ENCODE results near the gene TMCO2. TPM values are rescaled to one million over a fixed set of nuclear protein-coding genes. Genes with fewer than 3 reads are reported as not detected.

TMCO2 gene
- polyA plus RNA-seq, 1 donor (not counting 4 experiments of a cell fraction or from before 2014, with no cell fraction given) = not detected

- Histone ChIP-seq H3K9ac (ENCODE audit: control insufficient read depth, extremely low read depth, insufficient read depth, low read length) (no peak overlapping the region), H3K4me3 (ENCODE audit: control insufficient read depth in 2 of 3, extremely low read depth in 1 of 3, insufficient read depth in 2 of 3, low read depth in 1 of 3, low read length in 3 of 3) (no peak overlapping the region), H3K4me2 (ENCODE audit: control insufficient read depth, extremely low read depth, insufficient read depth, low read depth, low read length) (no peak overlapping the region), H3K9me1 (ENCODE audit: control insufficient read depth, extremely low read depth, insufficient read depth, low read length) (no peaks in the 10 kb centered on the region), H3K27me3 (ENCODE audit: control insufficient read depth, extremely low read depth, insufficient read depth, low read length) (no peaks in the 10 kb centered on the region), H3K4me1 (ENCODE audit: control insufficient read depth, extremely low read depth, insufficient read depth, low read length) (peaks cover 7% of the 10 kb centered on the region), H3K36me3 (ENCODE audit: control insufficient read depth in 2 of 2, extremely low read depth in 1 of 2, insufficient read depth in 2 of 2, low read length in 2 of 2) (no peaks in the 10 kb centered on the region), H3K79me2 (ENCODE audit: control insufficient read depth, insufficient read depth, low read length) (no peaks in the 10 kb centered on the region), H4K20me1 (ENCODE audit: control insufficient read depth, extremely low read depth, insufficient read depth, low read length) (no peaks in the 10 kb centered on the region), H3K27ac (ENCODE audit: control insufficient read depth, insufficient read depth, low read length) (no peak overlapping the region), H2AFZ (ENCODE audit: control insufficient read depth, low read length) (no peak overlapping the region), H3K9me3 (ENCODE audit: control insufficient read depth, low read depth, low read length) (no peaks in the 10 kb centered on the region)
- dilution Hi-C loops (cut with MboI; ENCODE audit: extremely low pct_ligation_motif_present, low sequenced_read_pairs) = no loop called here
- FAIRE-seq = no peak
- no peak for TF ChIP-seq CTCF (optimal IDR thresholded peaks at IDR 0.05 in 1 of 3, IDR thresholded peaks at IDR 0.05 in 1 of 3, conservative IDR thresholded peaks at IDR 0.05 in 1 of 3; ENCODE audit: extremely low read depth in 1 of 3, insufficient read depth in 2 of 3, low read length in 3 of 3)
- TF ChIP-seq EZH2 (IDR thresholded peaks at IDR 0.05; ENCODE audit: low read length) = no peak
- no peak for DNase-seq (ENCODE audit: low read depth, low spot score)
Measured at GRCh38 chr1:40248412-40248811, 675 bp downstream of the TMCO2 start.

GRCh38 chr1:40251456-40251855 is 3.7 kb downstream of the TMCO2 start:
- no peak for FAIRE-seq
- no peak overlapping the region for H2AFZ ChIP-seq (ENCODE audit: control insufficient read depth, low read length)
- no peaks in the 10 kb centered on the region for H3K9me3 ChIP-seq (ENCODE audit: control insufficient read depth, low read depth, low read length)
- H3K27ac ChIP-seq (ENCODE audit: control insufficient read depth, insufficient read depth, low read length) = no peak overlapping the region
- H3K36me3 ChIP-seq (ENCODE audit: control insufficient read depth in 2 of 2, extremely low read depth in 1 of 2, insufficient read depth in 2 of 2, low read length in 2 of 2) = no peaks in the 10 kb centered on the region
- H3K4me1 ChIP-seq (ENCODE audit: control insufficient read depth, extremely low read depth, insufficient read depth, low read length) = peaks cover 3% of the 10 kb centered on the region
- no peaks in the 10 kb centered on the region for H4K20me1 ChIP-seq (ENCODE audit: control insufficient read depth, extremely low read depth, insufficient read depth, low read length)
- dilution Hi-C loops (cut with MboI; ENCODE audit: extremely low pct_ligation_motif_present, low sequenced_read_pairs) = no loop called here
- no peaks in the 10 kb centered on the region for H3K27me3 ChIP-seq (ENCODE audit: control insufficient read depth, extremely low read depth, insufficient read depth, low read length)
- DNase-seq (ENCODE audit: low read depth, low spot score) = no peak
- TF ChIP-seq EZH2 (IDR thresholded peaks at IDR 0.05; ENCODE audit: low read length) (no peak), CTCF (optimal IDR thresholded peaks at IDR 0.05 in 1 of 3, IDR thresholded peaks at IDR 0.05 in 1 of 3, conservative IDR thresholded peaks at IDR 0.05 in 1 of 3; ENCODE audit: extremely low read depth in 1 of 3, insufficient read depth in 2 of 3, low read length in 3 of 3) (no peak)
- no peak overlapping the region for H3K9ac ChIP-seq (ENCODE audit: control insufficient read depth, extremely low read depth, insufficient read depth, low read length)
- no peaks in the 10 kb centered on the region for H3K9me1 ChIP-seq (ENCODE audit: control insufficient read depth, extremely low read depth, insufficient read depth, low read length)
- H3K4me2 ChIP-seq (ENCODE audit: control insufficient read depth, extremely low read depth, insufficient read depth, low read depth, low read length) = no peak overlapping the region
- no peak overlapping the region for H3K4me3 ChIP-seq (ENCODE audit: control insufficient read depth in 2 of 3, extremely low read depth in 1 of 3, insufficient read depth in 2 of 3, low read depth in 1 of 3, low read length in 3 of 3)
- peaks cover 14% of the 10 kb centered on the region for H3K79me2 ChIP-seq (ENCODE audit: control insufficient read depth, insufficient read depth, low read length)
